ENCODE data around the gene PCBP3.

DNA sequence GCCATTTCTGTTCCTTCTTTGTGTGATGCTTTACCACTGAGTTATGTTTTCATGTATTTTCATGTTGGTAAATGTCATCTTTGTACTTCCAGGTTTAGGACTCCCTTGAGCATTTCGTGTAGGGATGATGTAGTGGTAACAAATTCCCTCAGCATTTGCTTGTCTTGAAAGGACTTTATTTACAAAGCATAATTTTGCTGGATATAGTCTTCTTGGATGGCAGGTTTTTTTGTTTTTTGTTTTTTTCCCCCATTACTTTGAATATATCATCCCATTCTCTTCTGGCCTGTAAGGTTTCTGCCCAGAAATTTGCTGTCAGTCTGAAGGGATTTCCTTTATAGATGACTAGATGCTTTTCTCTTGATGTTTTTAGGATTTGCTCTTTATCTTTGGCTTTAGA lies 133.4 kb downstream of the PCBP3 start:
- no peak for TF ChIP-seq POLR2A (IDR thresholded peaks at IDR 0.05; ENCODE audit: low read depth, low read length)
- no peak for TF ChIP-seq POLR2AphosphoS5 (IDR thresholded peaks at IDR 0.05; ENCODE audit: low read depth, low read length)
- no peak for TF ChIP-seq TAF1 (IDR thresholded peaks at IDR 0.05; ENCODE audit: borderline replicate concordance, low read depth, low read length)
